Esophagus squamous epithelium (tissue), 4 donors: ENCODE data around the gene APMAP.

Experiments
- POLR2A ChIP-seq, 4 donors: fragments of 450-650 bp; IDR thresholded peaks; one replicate each; pipeline ENCODE4 v1.6.1; 2017; ENCODE audit warnings: antibody characterized with exemption in 4 of 4, mild to moderate bottlenecking in 4 of 4, moderate library complexity in 3 of 4
- TF ChIP-seq, protein P1 (sequence below), 6 experiments: fragments of 450-650 bp in 4 of 6; fragments of 200-600 bp in 2 of 6; sonication (generic) in 2 of 6; IDR thresholded peaks; one replicate each; pipeline ENCODE4 v1.5.1; 2016 to 2019; ENCODE audit warnings: antibody characterized with exemption in 6 of 6, mild to moderate bottlenecking in 4 of 6, moderate library complexity in 4 of 6

DNA sequence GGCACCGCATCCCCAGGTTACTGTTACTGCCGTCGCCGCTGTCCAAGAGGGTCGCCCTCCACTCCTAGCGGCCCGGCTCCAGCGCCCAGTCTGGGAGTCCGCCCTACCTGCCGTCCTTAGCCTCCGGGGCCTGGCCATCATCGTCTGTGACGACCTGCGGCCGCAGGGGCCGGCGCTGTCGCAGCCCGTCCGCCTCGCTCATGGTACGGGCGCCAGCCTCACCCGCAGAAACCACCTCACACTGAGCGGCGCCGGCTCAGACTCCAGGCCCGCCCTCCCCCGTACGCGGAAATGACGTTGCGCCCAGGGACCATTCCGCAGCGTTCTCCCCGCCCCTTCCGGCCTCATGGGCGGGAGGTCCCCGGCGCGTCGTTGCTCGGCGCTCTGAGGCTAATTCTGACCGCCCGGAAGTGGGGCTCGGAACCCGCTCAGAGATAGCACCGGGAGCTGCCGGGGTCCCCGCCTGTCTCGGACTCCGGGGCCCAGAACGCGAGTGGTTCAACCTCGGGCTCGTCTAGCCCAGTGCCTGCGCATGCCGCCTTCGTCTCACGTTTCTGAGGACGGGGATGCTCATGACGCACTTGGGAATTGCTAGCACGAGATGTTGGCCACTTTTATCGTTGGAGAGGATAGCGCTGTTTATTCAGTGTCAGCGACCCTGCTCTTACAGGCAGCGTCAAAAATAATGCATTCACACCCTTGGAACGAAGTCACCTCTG, at the start of gene APMAP:
- TF ChIP-seq, protein P1, sequence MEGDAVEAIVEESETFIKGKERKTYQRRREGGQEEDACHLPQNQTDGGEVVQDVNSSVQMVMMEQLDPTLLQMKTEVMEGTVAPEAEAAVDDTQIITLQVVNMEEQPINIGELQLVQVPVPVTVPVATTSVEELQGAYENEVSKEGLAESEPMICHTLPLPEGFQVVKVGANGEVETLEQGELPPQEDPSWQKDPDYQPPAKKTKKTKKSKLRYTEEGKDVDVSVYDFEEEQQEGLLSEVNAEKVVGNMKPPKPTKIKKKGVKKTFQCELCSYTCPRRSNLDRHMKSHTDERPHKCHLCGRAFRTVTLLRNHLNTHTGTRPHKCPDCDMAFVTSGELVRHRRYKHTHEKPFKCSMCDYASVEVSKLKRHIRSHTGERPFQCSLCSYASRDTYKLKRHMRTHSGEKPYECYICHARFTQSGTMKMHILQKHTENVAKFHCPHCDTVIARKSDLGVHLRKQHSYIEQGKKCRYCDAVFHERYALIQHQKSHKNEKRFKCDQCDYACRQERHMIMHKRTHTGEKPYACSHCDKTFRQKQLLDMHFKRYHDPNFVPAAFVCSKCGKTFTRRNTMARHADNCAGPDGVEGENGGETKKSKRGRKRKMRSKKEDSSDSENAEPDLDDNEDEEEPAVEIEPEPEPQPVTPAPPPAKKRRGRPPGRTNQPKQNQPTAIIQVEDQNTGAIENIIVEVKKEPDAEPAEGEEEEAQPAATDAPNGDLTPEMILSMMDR (IDR thresholded peaks at IDR 0.05): peak in 2 of 6 experiments; percentile 9 to 10
- peak in 3 of 4 donors; percentile 75 to 99 (median 95) for TF ChIP-seq POLR2A (IDR thresholded peaks at IDR 0.05)
